Skin of body (tissue), 2 donors: ENCODE data around the gene GPR150. TPM values are rescaled to one million over a fixed set of nuclear protein-coding genes. Genes with fewer than 3 reads are reported as not detected.
"Not testable (repeated sequence)": the region's sequence is repeated elsewhere in the genome, so short reads cannot be mapped to it uniquely, and the experiment has no call there.

ENCODE experiments used
- DNase-seq: peaks from one replicate; lab custom pipeline; 2025; lab: John Stamatoyannopoulos, UW
- total RNA-seq: library from RNA; depleted of rRNA; stranded (reverse); fragments of >200 nt; gene quantifications from one replicate; pipeline ENCODE4 v1.2.3, GENCODE V29; 2014

Gene GPR150
- total RNA-seq, 1 donor from 2014 or later: not detected

GRCh38 chr5:95623706-95624105, 3.8 kb downstream of the GPR150 start:
- no peak for DNase-seq

DNA sequence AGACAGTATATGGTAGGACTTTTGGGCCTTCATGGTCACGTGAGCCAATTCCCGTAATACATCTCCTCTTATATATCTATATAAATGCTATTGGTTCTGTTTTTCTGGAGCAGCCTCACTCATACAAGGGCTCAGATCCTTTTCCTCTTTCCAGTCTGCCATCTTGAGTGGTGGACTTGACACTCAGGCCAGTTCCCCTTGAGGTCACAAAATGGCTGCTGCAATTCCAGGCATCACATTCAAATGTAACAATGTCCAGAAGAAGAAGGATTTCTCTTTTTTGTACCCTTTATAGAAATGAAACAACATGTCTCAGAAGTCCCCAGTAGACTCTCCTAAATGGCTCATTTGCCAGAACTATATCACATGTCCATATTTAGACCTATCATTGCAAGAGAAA, 4.5 kb downstream of the GPR150 start:
- no peak for DNase-seq

- DNase-seq: no peak
These were observed 6.8 kb downstream of the GPR150 start for GRCh38 chr5:95626701-95627100.

- no peak for DNase-seq
These were observed 8.3 kb downstream of the GPR150 start for GRCh38 chr5:95627971-95628810.

DNA sequence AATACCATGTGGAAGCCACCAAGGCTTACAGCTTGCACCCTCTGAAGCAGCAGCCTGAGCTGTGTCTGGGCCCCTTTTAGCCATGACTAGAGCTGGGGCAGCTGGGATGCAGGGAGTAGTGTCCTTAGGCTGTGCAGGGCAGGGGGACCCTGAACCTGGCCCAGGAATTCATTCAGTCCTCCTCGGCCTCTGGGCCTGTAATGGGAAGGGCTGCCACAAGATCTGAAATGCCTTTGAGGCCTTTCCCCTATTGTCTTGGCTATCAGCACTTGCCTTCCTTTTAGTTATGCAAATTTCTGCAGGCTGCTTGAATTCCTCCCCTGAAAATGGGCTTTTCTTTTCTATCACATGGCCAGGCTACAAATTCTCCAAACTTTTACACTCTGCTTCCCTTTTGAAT, 9.0 kb downstream of the GPR150 start:
- no peak for DNase-seq

GRCh38 chr5:95630394-95630917, 10.6 kb downstream of the GPR150 start:
- no peak for DNase-seq

GRCh38 chr5:95631255-95631958, 11.5 kb downstream of the GPR150 start:
- no peak for DNase-seq

GRCh38 chr5:95631991-95632675, 12.2 kb downstream of the GPR150 start:
- no peak for DNase-seq

DNA sequence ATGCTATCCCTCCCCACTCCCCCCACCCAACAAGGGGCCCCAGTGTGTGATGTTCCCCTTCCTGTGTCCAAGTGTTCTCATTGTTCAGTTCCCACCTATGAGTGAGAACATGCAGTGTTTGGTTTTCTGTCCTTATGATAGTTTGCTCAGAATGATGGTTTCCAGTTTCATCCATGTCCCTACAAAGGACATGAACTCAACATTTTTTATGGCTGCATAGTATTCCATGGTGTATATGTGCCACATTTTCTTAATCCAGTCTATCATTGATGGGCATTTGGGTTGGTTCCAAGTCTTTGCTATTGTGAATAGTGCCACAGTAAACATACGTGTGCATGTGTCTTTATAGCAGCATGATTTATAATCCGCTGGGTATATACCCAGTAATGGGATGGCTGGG, 13.1 kb downstream of the GPR150 start:
- not testable (repeated sequence) for DNase-seq

- no peak for DNase-seq
These were observed 13.8 kb downstream of the GPR150 start for GRCh38 chr5:95633671-95634070.

GRCh38 chr5:95634081-95634480, 14.2 kb downstream of the GPR150 start:
- DNase-seq: no peak

- no peak for DNase-seq
These were observed 18.7 kb downstream of the GPR150 start for GRCh38 chr5:95638632-95639031.

DNA sequence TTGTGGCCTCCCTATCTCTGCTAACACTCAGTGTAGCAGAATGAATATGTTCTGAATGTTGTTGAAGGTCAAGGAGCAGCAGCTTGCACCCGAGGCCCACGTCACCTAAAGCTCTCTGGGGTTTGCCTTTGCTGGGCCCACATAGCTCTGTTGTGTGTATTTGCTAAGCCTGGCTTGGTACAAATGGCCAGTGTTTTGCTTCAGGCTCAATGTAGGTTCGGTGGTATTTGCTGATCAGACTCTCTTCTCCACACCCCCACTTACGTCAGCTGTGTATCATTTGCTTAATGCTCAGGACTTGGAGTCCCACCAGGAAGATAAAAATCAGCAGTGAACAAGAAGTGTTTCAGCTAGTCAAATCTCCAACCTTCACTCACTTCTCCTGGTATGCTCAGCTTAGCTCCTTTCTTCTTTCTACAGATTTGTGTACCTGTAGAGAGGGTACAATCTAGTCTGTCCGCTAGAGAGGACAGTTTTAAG, 21.9 kb downstream of the GPR150 start:
- no peak for DNase-seq

GRCh38 chr5:95643152-95643551, 23.3 kb downstream of the GPR150 start:
- DNase-seq: no peak

DNA sequence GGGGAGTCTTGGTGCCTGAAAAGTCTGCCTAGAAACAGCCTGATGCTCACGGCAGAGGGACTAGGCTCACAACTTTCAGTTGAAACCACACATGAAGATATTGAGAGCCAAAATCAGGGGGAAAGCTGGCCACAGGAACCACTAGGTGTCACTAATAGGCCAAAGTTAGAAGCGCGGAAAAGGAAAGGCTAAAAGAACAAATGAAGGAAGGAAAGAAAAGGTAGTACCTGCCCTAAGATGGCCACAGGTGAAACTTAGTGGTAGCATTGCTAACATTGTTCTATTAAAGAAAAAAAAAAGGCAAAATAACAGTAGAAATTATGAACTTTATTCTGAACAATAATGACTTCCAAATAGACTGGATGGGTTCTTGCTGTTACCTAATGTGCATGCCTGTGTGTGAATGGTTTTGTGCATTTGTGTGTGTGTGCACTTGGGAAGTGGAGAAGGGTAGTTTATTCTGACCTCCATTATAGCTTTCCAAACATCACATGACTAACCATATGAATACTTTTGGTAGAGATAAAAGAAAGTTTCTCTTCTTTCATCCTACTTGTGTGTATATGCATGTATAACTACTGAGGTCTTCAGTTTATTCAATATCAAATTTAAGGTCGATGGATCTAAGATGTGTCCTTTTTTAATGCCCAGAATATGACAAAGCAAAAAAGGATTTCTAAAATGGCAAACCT, 24.6 kb downstream of the GPR150 start:
- DNase-seq: peak; percentile 30

GRCh38 chr5:95646226-95646568, 26.3 kb downstream of the GPR150 start:
- DNase-seq: not testable (repeated sequence)

- peak; percentile 93 for DNase-seq
These were observed 26.9 kb downstream of the GPR150 start, which contains the start of gene RFESD for GRCh38 chr5:95646569-95647431. RFESD (plus strand) TSS chr5:95646777; CDS start chr5:95652272, 5,495 bp downstream.

- DNase-seq: no peak
These were observed 28.3 kb downstream of the GPR150 start for GRCh38 chr5:95647886-95648860.

GRCh38 chr5:95649274-95649673, 29.4 kb downstream of the GPR150 start:
- no peak for DNase-seq
